ENCODE results near the gene PSME4. TPM values are rescaled to one million over a fixed set of nuclear protein-coding genes. Genes with fewer than 3 reads are reported as not detected.

Gene PSME4
- total and polyA plus RNA-seq, 10 of the 15 experiments (the other 5 are each of a cell fraction or from before 2014, with no cell fraction given): 11.1 to 56.2 (median 32.1) TPM

DNA sequence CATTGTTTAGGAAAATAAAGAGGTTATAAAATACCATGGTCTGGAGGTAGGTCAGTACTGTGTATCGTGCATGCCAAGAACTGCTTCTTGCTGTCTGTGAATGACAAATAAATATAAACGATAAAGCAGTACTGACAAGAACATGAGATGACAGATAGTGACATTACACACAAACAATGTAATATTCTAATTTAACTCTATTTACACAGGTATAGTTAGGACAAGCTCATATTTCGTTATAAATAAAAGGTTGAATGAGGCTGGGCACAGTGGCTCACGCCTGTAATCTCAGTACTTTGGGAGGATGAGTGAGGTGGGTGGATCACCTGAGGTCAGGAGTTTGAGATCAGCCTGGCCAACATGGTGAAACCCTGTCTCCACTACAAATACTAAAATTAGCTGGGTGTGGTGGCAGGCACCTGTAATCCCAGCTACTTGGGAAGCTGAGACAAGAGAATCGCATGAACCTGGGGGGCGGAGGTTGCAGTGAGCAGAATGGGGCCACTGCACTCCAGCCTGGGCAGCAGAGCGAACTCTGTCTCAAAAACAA, 96.3 kb downstream of the PSME4 start:
- TF ChIP-seq RELA (IDR thresholded peaks at IDR 0.05; ENCODE audit: borderline replicate concordance, partially characterized antibody) (no peak), MYB (IDR thresholded peaks at IDR 0.05; ENCODE audit: borderline replicate concordance, low read depth, low read length) (no peak), SUZ12 (IDR thresholded peaks at IDR 0.05; ENCODE audit: unreplicated experiment) (no peak), IKZF1 (conservative IDR thresholded peaks at IDR 0.05) (no peak), MTA2 (IDR thresholded peaks at IDR 0.05; ENCODE audit: low read depth) (no peak), DPF2 (IDR thresholded peaks at IDR 0.05) (no peak), SP1 (IDR thresholded peaks at IDR 0.05; ENCODE audit: low read depth, low read length) (no peak), CREM (IDR thresholded peaks at IDR 0.05; ENCODE audit: low read depth) (no peak), CHD1 (IDR thresholded peaks at IDR 0.05; ENCODE audit: low read depth, low read length) (no peak), SIN3A (IDR thresholded peaks at IDR 0.05; ENCODE audit: low read depth, low read length) (no peak), NFYA (IDR thresholded peaks at IDR 0.05; ENCODE audit: borderline replicate concordance, low read depth, low read length) (no peak), ETV6 (conservative IDR thresholded peaks at IDR 0.05 in 1 of 2, IDR thresholded peaks at IDR 0.05 in 1 of 2; ENCODE audit: borderline replicate concordance in 1 of 2, low read depth in 1 of 2) (no peak), FOS (IDR thresholded peaks at IDR 0.05; ENCODE audit: borderline replicate concordance, extremely low read depth, insufficient read length) (no peak), YY1 (IDR thresholded peaks at IDR 0.05; ENCODE audit: low read depth, low read length) (no peak)
- TF ChIP-seq, protein P1, sequence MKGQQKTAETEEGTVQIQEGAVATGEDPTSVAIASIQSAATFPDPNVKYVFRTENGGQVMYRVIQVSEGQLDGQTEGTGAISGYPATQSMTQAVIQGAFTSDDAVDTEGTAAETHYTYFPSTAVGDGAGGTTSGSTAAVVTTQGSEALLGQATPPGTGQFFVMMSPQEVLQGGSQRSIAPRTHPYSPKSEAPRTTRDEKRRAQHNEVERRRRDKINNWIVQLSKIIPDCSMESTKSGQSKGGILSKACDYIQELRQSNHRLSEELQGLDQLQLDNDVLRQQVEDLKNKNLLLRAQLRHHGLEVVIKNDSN (IDR thresholded peaks at IDR 0.05; ENCODE audit: borderline replicate concordance, extremely low read length, insufficient read depth, low read depth, low read length): no peak
- no peak for ATAC-seq
- intact Hi-C loops (cut with micrococcal nuclease; ENCODE audit: unreplicated experiment): no loop called here

More for the DNA sequence above, 96.3 kb downstream of the PSME4 start:
- no TSS peak for BruUV-seq (replicated peaks)
- peaks cover 2 to 14% of the 10 kb centered on the region in 2 experiments for H3K36me3 ChIP-seq (ENCODE audit: control insufficient read depth in 2 of 2, insufficient read depth in 2 of 2, low read length in 1 of 2)
- no peaks in the 10 kb centered on the region for H3K9me3 ChIP-seq (replicated peaks; ENCODE audit: control insufficient read depth, insufficient read depth, low read length)
- no peak overlapping the region for H3K9ac ChIP-seq (ENCODE audit: control insufficient read depth, insufficient read depth, low read length)
- ChIA-PET RAD21 (ENCODE audit: unreplicated experiment) (no interaction called here), POLR2A (no interaction called here), CTCF (no interaction called here), SMC1A (ENCODE audit: uncharacterized antibody, unreplicated experiment) (no interaction called here)
- 91% methylated on average over 7 of the region's 7 CpGs for WGBS (ENCODE audit: insufficient coverage, insufficient replicate concordance, low lambda C conversion rate, missing lambda C conversion rate)
- H3K4me3 ChIP-seq: no peak overlapping the region
- in situ Hi-C loops (cut with MboI): no loop called here
- no peak for FAIRE-seq
- H3K79me2 ChIP-seq (ENCODE audit: control insufficient read depth, insufficient read depth, low read length): no peaks in the 10 kb centered on the region
- DNase-seq (ENCODE audit: low read depth, low spot score): no peak
- H2AFZ ChIP-seq (ENCODE audit: control insufficient read depth, low read depth, low read length): no peak overlapping the region
- H3K4me2 ChIP-seq (ENCODE audit: control insufficient read depth, insufficient read depth): no peak overlapping the region
- no peaks in the 10 kb centered on the region for H3K27me3 ChIP-seq (replicated peaks in 1 of 2; ENCODE audit: control insufficient read depth in 2 of 2, insufficient read depth in 2 of 2, low read length in 1 of 2)
- no peak overlapping the region for H3K27ac ChIP-seq (ENCODE audit: control insufficient read depth, insufficient read depth)
- no peaks in the 10 kb centered on the region for H4K20me1 ChIP-seq (ENCODE audit: control insufficient read depth, insufficient read depth)
- H3K4me1 ChIP-seq (ENCODE audit: control insufficient read depth, insufficient read depth, low read length): no peaks in the 10 kb centered on the region

All from GM12878 (cell line).